Hepatic stellate cell (primary cell): ENCODE data around the gene LY6G6D.

ENCODE experiments used
- DNase-seq: peaks from one replicate; pipeline ENCODE4 v3.0.0; 2011; ENCODE audit warnings: low spot score

LY6G6D gene

GRCh38 chr6:31765910-31766794 is 51.0 kb downstream of the LY6G6D start:
- DNase-seq, result peak; percentile 55

- no peak for DNase-seq
These were observed 52.0 kb downstream of the LY6G6D start for GRCh38 chr6:31767096-31767645.
